Upper lobe of left lung (tissue), 4 donors: ENCODE measurements around the gene CDH8.

Source experiments
- CTCF ChIP-seq, 6 experiments: fragments of 450-650 bp in 4 of 6; fragments of 200-600 bp in 2 of 6; sonication (generic) in 2 of 6; IDR thresholded peaks; one replicate each; pipeline ENCODE4 v1.5.1; 2016 to 2019; ENCODE audit warnings: antibody characterized with exemption in 6 of 6
- POLR2A ChIP-seq, 4 donors: fragments of 450-650 bp; IDR thresholded peaks; one replicate each; pipeline ENCODE4 v1.5.1; 2016 to 2017; ENCODE audit warnings: antibody characterized with exemption in 4 of 4, mild to moderate bottlenecking in 2 of 4
- POLR2AphosphoS5 ChIP-seq, 2 donors: sonication (generic); formaldehyde crosslinking; IDR thresholded peaks; one replicate each; pipeline ENCODE4 v1.5.1; 2017; ENCODE audit warnings: antibody characterized with exemption in 2 of 2

GRCh38 chr16:62067182-62067581, 30.9 kb upstream of the CDH8 start:
- TF ChIP-seq CTCF (IDR thresholded peaks at IDR 0.05) (no peak), POLR2A (IDR thresholded peaks at IDR 0.05) (no peak), POLR2AphosphoS5 (IDR thresholded peaks at IDR 0.05) (no peak)
